Activated CD4-positive, alpha-beta memory T cell treated with anti-CD3 and anti-CD28 coated beads, Interleukin-2, amount 10 ng/mL, durations not matched to agents 7 days and 5 days (primary cell): ENCODE results near the gene STPG3. TPM values are rescaled to one million over a fixed set of nuclear protein-coding genes. Genes with fewer than 3 reads are reported as not detected.
A peak's percentile ranks its signal among the peaks of the same experiment; 100 is the strongest.

ENCODE experiments used
- CTCF ChIA-PET: fragments of 350-600 bp; sonication (Branson Sonifier 250); formaldehyde crosslinking; loops from one replicate; lab custom pipeline; 2021; ENCODE audit warnings: antibody characterized with exemption, inconsistent platforms; lab: Charles Lee
- POLR2A ChIA-PET: fragments of 350-600 bp; sonication (Branson Sonifier 250); formaldehyde crosslinking; loops from one replicate; lab custom pipeline; 2021; ENCODE audit warnings: antibody characterized with exemption; lab: Charles Lee
- DNase-seq: peaks from one replicate; pipeline ENCODE4 v3.0.0-alpha.2; 2020
- H3K27ac Mint-ChIP-seq: one replicate; pipeline ENCODE4 v1.8.0; 2021; ENCODE audit warnings: mild to moderate bottlenecking, mixed read lengths
- H3K27me3 Mint-ChIP-seq: one replicate; pipeline ENCODE4 v1.8.0; 2021; ENCODE audit warnings: mixed read lengths
- H3K36me3 Mint-ChIP-seq: one replicate; pipeline ENCODE4 v1.8.0; 2021; ENCODE audit warnings: low read depth, mixed read lengths
- H3K4me1 Mint-ChIP-seq: one replicate; pipeline ENCODE4 v1.8.0; 2021; ENCODE audit warnings: mixed read lengths
- H3K4me3 Mint-ChIP-seq: one replicate; pipeline ENCODE4 v1.8.0; 2021; ENCODE audit warnings: mild to moderate bottlenecking, mixed read lengths
- H3K9me3 Mint-ChIP-seq: one replicate; pipeline ENCODE4 v1.8.0; 2021; ENCODE audit warnings: mixed read lengths
- total RNA-seq, 2 experiments: library from RNA; stranded (reverse); gene quantifications; one replicate each; pipeline ENCODE4 v1.2.3, GENCODE V29; 2021

Gene STPG3
- total RNA-seq, result not detected

DNA sequence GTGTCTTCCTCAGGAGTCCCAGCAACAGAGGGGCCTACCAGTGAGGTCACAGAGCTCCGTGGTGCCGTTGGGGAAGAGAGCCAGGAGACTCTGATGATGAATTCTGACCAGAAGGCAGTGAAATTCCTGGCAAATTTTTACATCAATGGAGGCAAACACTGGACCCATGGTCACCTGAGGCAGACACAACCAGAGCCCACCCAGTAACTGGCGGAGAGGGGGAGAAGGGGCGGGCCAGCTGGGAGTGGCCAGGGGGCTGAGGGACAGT lies at the start of gene STPG3:
Gene STPG3, plus strand, starts transcription at position 93 of the 268 bp plus-strand sequence. Its CDS starts 1 bp downstream, at position 94.
- DNase-seq, result no peak
- H3K4me3 Mint-ChIP-seq, result no peak within 1 kb of the TSS
- H3K9me3 Mint-ChIP-seq, result no peaks in the 10 kb centered on the region
- H3K27me3 Mint-ChIP-seq, result peaks cover 3% of the 10 kb centered on the region
- H3K36me3 Mint-ChIP-seq, result peaks cover 6% of the 10 kb centered on the region
- no peak within 1 kb of the TSS for H3K27ac Mint-ChIP-seq
- peaks cover 8% of the 10 kb centered on the region for H3K4me1 Mint-ChIP-seq
- ChIA-PET CTCF (no interaction called here), POLR2A (interaction anchor here (12.2 kb wide), 1 partner anchor 10 kb away, joined by 251 read pairs; the partner anchor contains the start of gene TUBB4B)

DNA sequence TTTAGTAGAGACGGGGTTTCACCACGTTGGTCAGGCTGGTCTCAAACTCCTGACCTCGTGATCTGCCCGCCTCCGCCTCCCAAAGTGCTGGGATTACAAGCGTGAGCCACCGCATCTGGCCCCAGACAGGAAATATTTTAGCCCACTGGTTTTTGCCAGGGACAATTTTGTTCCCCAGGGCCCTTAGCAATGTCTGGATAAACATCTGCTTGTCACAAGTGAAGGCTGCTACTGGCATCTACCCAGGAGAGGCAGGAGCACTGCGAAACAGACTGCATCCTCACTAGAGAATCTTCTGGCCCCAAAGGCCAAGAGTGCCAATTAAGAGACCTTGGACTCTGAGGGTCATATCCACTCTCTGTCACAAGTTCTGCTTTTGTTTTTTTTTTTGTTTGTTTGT lies 48.1 kb upstream of the STPG3 start:
- H3K4me1 Mint-ChIP-seq, result peaks cover 56% of the 10 kb centered on the region
- DNase-seq, result no peak
- CTCF ChIA-PET, result interaction anchor here (1.2 to 2.6 kb wide), 2 partner anchors 14 to 20 kb away, joined by 6 to 8 read pairs; partner anchors contain the start of genes RNF208 and SSNA1
- H3K4me3 Mint-ChIP-seq, result no peak overlapping the region
- H3K27me3 Mint-ChIP-seq, result no peaks in the 10 kb centered on the region
- no peak overlapping the region for H3K27ac Mint-ChIP-seq
- no peaks in the 10 kb centered on the region for H3K9me3 Mint-ChIP-seq
- POLR2A ChIA-PET, result interaction anchor here (1.0 to 3.0 kb wide), 3 partner anchors 8 to 38 kb away, joined by 3 to 25 read pairs (median 5); partner anchors contain the start of genes ANAPC2, SSNA1 and TUBB4B
- peaks cover 18% of the 10 kb centered on the region for H3K36me3 Mint-ChIP-seq

DNA sequence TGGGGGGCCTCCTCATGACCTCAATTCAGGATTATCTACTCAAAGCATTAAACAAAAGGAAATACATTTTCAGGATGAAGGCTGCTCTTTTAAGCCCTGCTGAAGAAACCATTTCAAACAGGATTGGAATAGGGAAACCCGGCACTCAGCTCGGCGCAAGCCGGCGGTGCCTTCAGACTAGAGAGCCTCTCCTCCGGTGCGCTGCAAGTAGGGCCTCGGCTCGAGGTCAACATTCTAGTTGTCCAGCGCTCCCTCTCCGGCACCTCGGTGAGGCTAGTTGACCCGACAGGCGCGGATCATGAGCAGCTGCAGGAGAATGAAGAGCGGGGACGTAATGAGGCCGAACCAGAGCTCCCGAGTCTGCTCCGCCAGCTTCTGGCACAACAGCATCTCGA lies 46.4 kb upstream of the STPG3 start:
- Mint-ChIP-seq H3K36me3 (peaks cover 22% of the 10 kb centered on the region), H3K4me1 (peaks cover 58% of the 10 kb centered on the region), H3K9me3 (no peaks in the 10 kb centered on the region), H3K27ac (peak overlapping the region; percentile 90), H3K27me3 (no peaks in the 10 kb centered on the region), H3K4me3 (peak overlapping the region; percentile 92)
- ChIA-PET CTCF (interaction anchor here (1.5 to 2.6 kb wide), 4 partner anchors 15 to 22 kb away, joined by 3 to 8 read pairs (median 6); partner anchors contain the start of genes RNF208 and RNF224), POLR2A (interaction anchor here (0.6 to 7.9 kb wide), 16 partner anchors 9 to 134 kb away, joined by 3 to 97 read pairs (median 4); partner anchors contain the start of genes ANAPC2, CYSRT1, NELFB and RNF208)
- no peak for DNase-seq

DNA sequence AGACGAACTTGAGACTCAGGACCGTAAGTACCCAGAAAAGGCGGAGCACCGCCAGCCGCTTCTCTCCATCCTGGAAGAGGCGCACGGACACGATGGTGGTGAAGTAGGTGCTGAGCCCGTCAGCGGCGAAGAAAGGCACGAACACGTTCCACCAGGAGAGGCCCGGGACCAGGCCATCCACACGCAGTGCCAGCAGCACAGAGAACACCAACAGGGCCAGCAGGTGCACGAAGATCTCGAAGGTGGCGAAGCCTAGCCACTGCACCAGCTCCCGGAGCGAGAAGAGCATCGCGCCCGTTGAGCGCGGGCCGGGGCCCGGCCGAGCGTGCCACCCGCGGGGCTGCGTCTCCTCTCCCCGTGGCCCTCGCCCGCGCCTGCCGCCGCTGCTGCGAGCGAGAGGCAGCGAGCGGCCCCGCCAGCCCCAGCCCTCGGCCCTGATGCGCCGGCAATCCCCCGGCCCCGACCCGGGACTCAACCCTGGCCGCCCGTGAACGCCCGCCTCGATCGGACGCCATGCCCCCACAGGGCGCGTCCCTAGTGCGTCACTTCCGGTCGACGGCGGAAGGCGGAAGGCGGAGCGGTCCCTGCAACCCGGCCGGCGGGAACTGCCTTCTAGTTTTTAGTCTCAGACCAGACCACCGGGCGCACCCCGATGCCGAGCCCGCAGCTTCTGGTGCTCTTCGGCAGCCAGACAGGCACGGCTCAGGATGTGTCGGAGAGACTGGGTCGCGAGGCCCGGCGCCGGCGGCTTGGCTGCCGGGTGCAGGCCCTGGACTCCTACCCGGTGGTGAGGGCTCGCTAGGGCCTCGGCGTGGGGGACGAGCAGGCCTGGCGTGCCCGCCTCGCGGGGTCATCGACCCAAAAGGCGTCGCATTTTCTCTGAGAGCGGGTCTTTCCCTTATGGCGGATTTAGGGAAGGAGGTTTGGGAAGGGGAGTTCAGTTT lies 45.7 kb upstream of the STPG3 start, which contains the start of the genes NDOR1 and TMEM203:
Gene NDOR1, plus strand, starts transcription at position 575 of the 944 bp plus-strand sequence. Its CDS starts 78 bp downstream, at position 653.
Gene TMEM203, minus strand, starts transcription at position 523 of the 944 bp plus-strand sequence. Its CDS starts 234 bp downstream, at position 289.
- CTCF ChIA-PET, result interaction anchor here (1.5 to 2.6 kb wide), 4 partner anchors 16 to 22 kb away, joined by 3 to 8 read pairs (median 6); partner anchors contain the start of genes RNF208 and RNF224
- Mint-ChIP-seq H3K4me1 (peaks cover 58% of the 10 kb centered on the region), H3K4me3 (peak within 1 kb of the TSS; percentile 92), H3K9me3 (no peaks in the 10 kb centered on the region), H3K27ac (peak within 1 kb of the TSS; percentile 90), H3K36me3 (peaks cover 22% of the 10 kb centered on the region), H3K27me3 (no peaks in the 10 kb centered on the region)
- peak; percentile 94 for DNase-seq
- POLR2A ChIA-PET, result interaction anchor here (0.6 to 7.9 kb wide), 17 partner anchors 9 to 134 kb away, joined by 3 to 97 read pairs (median 4); partner anchors contain the start of genes ANAPC2, CYSRT1, DPP7 and NELFB

DNA sequence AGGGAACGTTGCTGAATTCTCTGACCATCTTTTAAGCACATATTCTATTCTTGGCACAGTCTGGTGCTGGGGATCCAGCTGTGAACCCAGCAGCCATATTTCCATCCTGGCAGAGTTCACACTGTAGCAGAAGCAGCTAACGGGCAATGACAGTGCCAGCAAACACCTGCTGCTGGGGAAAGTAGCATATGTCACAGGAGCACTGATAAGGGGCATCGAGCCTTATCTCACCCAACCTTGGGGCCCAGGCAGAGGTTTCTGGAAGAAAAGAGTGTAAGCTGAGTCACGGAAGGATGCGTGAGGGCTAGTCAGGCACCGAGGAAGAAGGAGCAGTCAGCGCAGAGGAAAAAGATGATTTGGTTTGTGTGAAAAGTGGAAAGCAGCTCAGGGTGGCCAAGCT lies 44.5 kb upstream of the STPG3 start:
- Mint-ChIP-seq H3K4me3 (peak overlapping the region; percentile 92), H3K9me3 (no peaks in the 10 kb centered on the region), H3K27me3 (no peaks in the 10 kb centered on the region), H3K27ac (peak overlapping the region; percentile 90), H3K36me3 (peaks cover 24% of the 10 kb centered on the region), H3K4me1 (peaks cover 49% of the 10 kb centered on the region)
- no peak for DNase-seq
- ChIA-PET POLR2A (interaction anchor here (1.1 to 7.9 kb wide), 8 partner anchors 11 to 92 kb away, joined by 3 to 97 read pairs (median 11); partner anchors contain the start of genes ANAPC2, CYSRT1, DPP7 and RNF208), CTCF (interaction anchor here (0.8 to 1.2 kb wide), 2 partner anchors 18 to 88 kb away, joined by 3 read pairs; partner anchors contain the start of gene SSNA1)

DNA sequence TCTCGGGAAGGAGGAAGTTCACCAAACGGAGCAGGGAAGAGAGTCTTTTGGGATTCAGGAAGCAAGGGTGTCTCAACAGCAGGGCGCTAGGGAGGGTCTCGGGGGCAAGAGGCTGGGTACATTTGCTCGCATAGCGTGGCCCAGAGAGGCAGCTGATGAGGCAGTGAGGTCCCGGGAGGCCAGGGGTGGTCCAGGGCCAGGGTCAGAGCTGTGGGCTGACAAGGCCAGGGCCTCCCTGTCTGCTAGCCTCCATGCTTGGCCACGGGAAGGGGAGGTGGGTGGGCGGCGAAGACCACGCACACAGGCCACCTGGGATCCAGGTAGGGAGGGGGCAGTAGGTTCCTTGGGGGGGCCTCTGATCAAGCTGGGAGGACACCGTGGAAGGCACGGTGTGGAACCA lies 39.6 kb upstream of the STPG3 start:
- peaks cover 17% of the 10 kb centered on the region for H3K4me1 Mint-ChIP-seq
- no peaks in the 10 kb centered on the region for H3K9me3 Mint-ChIP-seq
- no peak overlapping the region for H3K4me3 Mint-ChIP-seq
- no peak overlapping the region for H3K27ac Mint-ChIP-seq
- ChIA-PET POLR2A (no interaction called here), CTCF (no interaction called here)
- DNase-seq, result no peak
- H3K27me3 Mint-ChIP-seq, result no peaks in the 10 kb centered on the region
- H3K36me3 Mint-ChIP-seq, result peaks cover 23% of the 10 kb centered on the region

DNA sequence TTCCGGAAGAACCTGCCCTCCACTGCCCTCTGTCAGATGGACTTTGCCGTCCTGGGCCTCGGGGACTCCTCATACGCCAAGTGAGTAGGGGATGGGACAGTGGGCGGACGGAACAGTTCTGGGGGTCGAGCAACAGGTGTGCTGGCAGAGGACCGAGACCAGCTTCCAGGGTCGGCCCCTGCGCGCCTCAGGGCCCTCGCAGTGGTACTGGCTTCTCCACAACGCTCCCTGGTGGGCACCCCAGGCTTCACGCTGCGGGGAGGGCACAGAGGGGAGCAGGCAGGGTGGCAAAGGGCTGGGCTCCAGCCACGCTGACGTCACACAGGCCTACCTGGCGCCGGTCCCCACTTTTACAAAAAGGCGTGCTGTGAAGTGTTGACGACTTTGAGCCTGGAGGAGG lies 38.6 kb upstream of the STPG3 start:
- DNase-seq, result no peak
- ChIA-PET POLR2A (interaction anchor here (0.7 kb wide), 1 partner anchor 10 kb away, joined by 4 read pairs; the partner anchor contains the start of gene RNF208), CTCF (no interaction called here)
- Mint-ChIP-seq H3K27ac (no peak overlapping the region), H3K4me3 (no peak overlapping the region), H3K4me1 (peaks cover 7% of the 10 kb centered on the region), H3K9me3 (no peaks in the 10 kb centered on the region), H3K36me3 (peaks cover 13% of the 10 kb centered on the region), H3K27me3 (no peaks in the 10 kb centered on the region)

DNA sequence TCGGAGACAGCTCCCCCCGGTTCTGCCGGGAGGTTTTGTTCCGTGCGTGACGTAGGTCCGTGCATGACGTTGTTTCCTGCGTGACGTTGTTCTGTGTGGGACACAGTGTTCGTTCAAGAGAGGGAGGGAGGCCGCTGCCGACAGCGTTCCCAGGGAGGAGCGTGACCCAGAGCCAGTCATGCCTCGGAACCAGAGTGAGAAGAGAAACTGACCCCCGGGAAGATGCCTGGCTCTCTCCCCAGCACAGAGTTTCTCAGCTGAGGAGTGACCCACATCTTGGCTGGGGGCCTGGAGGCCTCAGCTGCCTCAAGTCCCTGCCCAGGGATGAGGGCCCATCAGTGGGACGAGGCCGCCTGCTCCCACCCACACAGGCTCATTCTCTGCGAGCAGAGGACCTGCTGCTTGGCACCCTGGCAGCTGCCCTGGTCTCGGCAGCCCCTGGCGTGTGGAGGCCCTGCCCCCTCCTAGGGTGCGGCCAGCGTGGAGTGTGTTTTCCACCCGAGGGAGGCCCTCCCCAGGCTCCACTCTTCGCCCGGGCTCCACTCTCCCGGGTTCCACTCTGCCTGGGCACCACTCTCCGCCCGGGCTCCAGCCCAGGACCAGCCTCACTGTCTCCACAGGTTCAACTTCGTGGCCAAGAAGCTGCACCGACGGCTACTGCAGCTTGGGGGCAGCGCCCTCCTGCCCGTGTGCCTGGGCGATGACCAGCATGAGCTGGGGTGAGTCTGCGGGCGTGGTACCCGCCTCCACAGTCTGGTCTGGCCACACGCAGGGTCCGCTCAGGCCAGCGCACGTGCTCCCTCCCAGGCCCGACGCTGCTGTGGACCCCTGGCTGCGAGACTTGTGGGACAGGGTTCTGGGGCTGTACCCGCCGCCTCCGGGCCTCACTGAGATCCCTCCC lies 37.7 kb upstream of the STPG3 start:
- no peak overlapping the region for H3K27ac Mint-ChIP-seq
- no peak overlapping the region for H3K4me3 Mint-ChIP-seq
- ChIA-PET POLR2A (interaction anchor here (0.7 to 1.4 kb wide), 2 partner anchors 9 kb away, joined by 4 read pairs; partner anchors contain the start of gene RNF208), CTCF (no interaction called here)
- H3K9me3 Mint-ChIP-seq, result no peaks in the 10 kb centered on the region
- DNase-seq, result no peak
- no peaks in the 10 kb centered on the region for H3K27me3 Mint-ChIP-seq
- H3K4me1 Mint-ChIP-seq, result peaks cover 5% of the 10 kb centered on the region
- H3K36me3 Mint-ChIP-seq, result peaks cover 9% of the 10 kb centered on the region

DNA sequence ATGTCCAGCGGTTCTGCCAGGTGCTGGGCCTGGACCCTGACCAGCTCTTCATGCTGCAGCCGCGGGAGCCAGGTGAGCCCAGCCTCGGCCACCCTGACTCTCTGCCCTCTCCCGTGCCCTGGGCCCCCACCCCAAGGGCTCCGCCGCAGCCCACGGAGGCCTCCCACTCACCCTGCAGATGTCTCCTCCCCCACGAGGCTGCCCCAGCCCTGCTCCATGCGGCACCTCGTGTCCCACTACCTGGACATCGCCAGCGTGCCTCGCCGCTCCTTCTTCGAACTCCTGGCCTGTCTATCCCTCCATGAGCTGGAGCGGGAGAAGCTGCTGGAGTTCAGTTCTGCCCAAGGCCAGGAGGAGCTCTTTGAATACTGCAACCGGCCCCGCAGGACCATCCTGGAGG lies 36.5 kb upstream of the STPG3 start:
- Mint-ChIP-seq H3K9me3 (no peaks in the 10 kb centered on the region), H3K27ac (no peak overlapping the region), H3K27me3 (no peaks in the 10 kb centered on the region), H3K4me3 (no peak overlapping the region), H3K4me1 (peaks cover 1% of the 10 kb centered on the region), H3K36me3 (peaks cover 6% of the 10 kb centered on the region)
- DNase-seq, result no peak
- CTCF ChIA-PET, result interaction anchor here (1.6 kb wide), 1 partner anchor 22 kb away, joined by 3 read pairs; no protein-coding TSS in a partner anchor
- POLR2A ChIA-PET, result interaction anchor here (0.7 to 1.4 kb wide), 2 partner anchors 9 to 10 kb away, joined by 3 to 4 read pairs; no protein-coding TSS in a partner anchor

DNA sequence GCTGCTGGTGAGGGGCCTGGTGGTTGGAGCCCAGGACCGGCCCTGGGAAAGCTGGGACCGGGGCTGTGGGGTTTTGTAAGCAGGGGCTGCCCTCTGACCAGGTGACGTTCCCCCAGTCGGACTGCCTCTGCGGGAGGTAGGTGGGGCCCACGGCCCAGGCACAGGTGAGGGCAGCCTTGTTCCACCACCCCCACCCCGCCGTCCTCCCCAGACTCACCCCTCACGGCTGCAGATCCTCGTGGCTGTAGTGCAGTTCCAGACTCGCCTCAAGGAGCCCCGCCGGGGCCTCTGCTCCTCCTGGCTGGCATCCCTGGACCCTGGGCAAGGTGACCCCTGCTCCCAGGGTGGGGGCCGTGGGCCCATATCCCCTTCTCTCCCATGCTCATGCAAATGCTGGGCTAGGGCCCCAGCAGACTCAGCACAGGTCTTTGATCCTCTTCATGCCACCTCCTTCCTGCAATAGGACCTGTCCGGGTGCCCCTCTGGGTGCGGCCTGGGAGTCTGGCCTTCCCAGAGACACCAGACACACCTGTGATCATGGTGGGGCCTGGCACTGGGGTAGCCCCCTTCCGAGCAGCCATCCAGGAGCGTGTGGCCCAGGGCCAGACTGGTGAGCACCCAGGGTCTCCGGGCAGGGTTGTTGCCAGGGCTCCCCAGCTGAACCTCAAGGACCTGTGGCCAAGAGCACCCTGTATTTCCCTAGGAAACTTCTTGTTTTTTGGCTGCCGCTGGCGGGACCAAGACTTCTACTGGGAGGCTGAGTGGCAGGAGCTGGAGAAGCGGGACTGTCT lies 35.7 kb upstream of the STPG3 start:
- peaks cover 6% of the 10 kb centered on the region for H3K36me3 Mint-ChIP-seq
- H3K4me1 Mint-ChIP-seq, result peaks cover 1% of the 10 kb centered on the region
- no peaks in the 10 kb centered on the region for H3K27me3 Mint-ChIP-seq
- H3K27ac Mint-ChIP-seq, result no peak overlapping the region
- ChIA-PET POLR2A (interaction anchor here (0.7 to 1.4 kb wide), 3 partner anchors 8 to 15 kb away, joined by 3 to 4 read pairs (median 4); partner anchors contain the start of gene TPRN), CTCF (interaction anchor here (1.6 kb wide), 1 partner anchor 21 kb away, joined by 3 read pairs; no protein-coding TSS in a partner anchor)
- DNase-seq, result no peak
- H3K9me3 Mint-ChIP-seq, result no peaks in the 10 kb centered on the region
- no peak overlapping the region for H3K4me3 Mint-ChIP-seq
